Sigmoid colon (tissue), 3 donors: Measurements from ENCODE around the gene TMCO6.

Experiments
- POLR2A ChIP-seq, 2 donors: fragments of 450-650 bp; IDR thresholded peaks; one replicate each; pipeline ENCODE4 v1.6.1; 2016; ENCODE audit warnings: antibody characterized with exemption in 2 of 2, mild to moderate bottlenecking in 2 of 2, moderate library complexity in 2 of 2
- TF ChIP-seq, protein P1 (sequence below), 4 experiments: fragments of 450-650 bp in 3 of 4; fragments of 200-600 bp in 1 of 4; IDR thresholded peaks; one replicate each; pipeline ENCODE4 v1.5.1; 2016 to 2019; ENCODE audit warnings: antibody characterized with exemption in 4 of 4, mild to moderate bottlenecking in 3 of 4, moderate library complexity in 2 of 4

DNA sequence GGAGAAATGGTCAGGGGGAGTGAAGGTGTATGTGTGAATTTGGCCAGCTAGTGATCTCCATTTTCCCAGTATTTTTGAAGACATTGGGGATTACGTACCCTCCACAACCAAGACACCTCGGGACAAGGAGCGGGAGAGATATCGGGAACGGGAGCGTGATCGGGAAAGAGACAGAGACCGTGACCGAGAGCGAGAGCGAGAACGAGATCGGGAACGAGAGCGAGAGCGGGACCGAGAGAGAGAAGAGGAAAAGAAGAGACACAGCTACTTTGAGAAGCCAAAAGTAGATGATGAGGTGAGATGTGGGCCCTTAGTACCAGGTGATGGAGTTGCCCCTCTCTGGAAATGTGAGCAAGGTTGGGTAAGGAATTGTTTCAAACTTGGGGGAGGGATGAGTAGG, 19.6 kb downstream of the TMCO6 start:
- TF ChIP-seq, protein P1, sequence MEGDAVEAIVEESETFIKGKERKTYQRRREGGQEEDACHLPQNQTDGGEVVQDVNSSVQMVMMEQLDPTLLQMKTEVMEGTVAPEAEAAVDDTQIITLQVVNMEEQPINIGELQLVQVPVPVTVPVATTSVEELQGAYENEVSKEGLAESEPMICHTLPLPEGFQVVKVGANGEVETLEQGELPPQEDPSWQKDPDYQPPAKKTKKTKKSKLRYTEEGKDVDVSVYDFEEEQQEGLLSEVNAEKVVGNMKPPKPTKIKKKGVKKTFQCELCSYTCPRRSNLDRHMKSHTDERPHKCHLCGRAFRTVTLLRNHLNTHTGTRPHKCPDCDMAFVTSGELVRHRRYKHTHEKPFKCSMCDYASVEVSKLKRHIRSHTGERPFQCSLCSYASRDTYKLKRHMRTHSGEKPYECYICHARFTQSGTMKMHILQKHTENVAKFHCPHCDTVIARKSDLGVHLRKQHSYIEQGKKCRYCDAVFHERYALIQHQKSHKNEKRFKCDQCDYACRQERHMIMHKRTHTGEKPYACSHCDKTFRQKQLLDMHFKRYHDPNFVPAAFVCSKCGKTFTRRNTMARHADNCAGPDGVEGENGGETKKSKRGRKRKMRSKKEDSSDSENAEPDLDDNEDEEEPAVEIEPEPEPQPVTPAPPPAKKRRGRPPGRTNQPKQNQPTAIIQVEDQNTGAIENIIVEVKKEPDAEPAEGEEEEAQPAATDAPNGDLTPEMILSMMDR (IDR thresholded peaks at IDR 0.05): no peak
- no peak for TF ChIP-seq POLR2A (IDR thresholded peaks at IDR 0.05)
